Esophagus squamous epithelium (tissue), 4 donors: ENCODE measurements around the gene GALNT10.

Experiments used
- POLR2A ChIP-seq, 4 donors: fragments of 450-650 bp; IDR thresholded peaks; one replicate each; pipeline ENCODE4 v1.6.1; 2017; ENCODE audit warnings: antibody characterized with exemption in 4 of 4, mild to moderate bottlenecking in 4 of 4, moderate library complexity in 3 of 4
- TF ChIP-seq, protein P1 (sequence below), 6 experiments: fragments of 450-650 bp in 4 of 6; fragments of 200-600 bp in 2 of 6; sonication (generic) in 2 of 6; IDR thresholded peaks; one replicate each; pipeline ENCODE4 v1.5.1; 2016 to 2019; ENCODE audit warnings: antibody characterized with exemption in 6 of 6, mild to moderate bottlenecking in 4 of 6, moderate library complexity in 4 of 6

DNA sequence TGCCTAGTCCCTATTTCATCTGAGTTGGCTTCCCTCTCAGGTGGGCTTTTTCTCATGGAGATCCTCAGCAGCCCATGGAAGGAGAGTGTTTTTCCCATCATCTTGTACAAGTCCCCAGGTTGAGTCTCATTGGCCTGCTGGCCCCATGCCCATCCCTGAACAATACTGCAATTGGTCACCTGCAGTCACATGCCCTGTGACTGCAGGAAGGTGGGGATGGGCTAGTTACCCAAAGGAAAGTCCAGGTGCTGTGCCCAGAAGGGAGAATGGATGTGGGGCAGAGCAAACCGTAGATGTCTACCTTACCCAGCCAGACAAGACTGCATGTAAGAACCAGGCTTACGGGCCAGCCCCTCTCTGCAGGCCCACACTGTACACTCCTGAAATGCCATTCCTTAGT lies 201.3 kb downstream of the GALNT10 start:
- TF ChIP-seq, protein P1, sequence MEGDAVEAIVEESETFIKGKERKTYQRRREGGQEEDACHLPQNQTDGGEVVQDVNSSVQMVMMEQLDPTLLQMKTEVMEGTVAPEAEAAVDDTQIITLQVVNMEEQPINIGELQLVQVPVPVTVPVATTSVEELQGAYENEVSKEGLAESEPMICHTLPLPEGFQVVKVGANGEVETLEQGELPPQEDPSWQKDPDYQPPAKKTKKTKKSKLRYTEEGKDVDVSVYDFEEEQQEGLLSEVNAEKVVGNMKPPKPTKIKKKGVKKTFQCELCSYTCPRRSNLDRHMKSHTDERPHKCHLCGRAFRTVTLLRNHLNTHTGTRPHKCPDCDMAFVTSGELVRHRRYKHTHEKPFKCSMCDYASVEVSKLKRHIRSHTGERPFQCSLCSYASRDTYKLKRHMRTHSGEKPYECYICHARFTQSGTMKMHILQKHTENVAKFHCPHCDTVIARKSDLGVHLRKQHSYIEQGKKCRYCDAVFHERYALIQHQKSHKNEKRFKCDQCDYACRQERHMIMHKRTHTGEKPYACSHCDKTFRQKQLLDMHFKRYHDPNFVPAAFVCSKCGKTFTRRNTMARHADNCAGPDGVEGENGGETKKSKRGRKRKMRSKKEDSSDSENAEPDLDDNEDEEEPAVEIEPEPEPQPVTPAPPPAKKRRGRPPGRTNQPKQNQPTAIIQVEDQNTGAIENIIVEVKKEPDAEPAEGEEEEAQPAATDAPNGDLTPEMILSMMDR (IDR thresholded peaks at IDR 0.05), result no peak
- no peak for TF ChIP-seq POLR2A (IDR thresholded peaks at IDR 0.05)
